Liver (tissue), 9 donors: ENCODE measurements around the gene CD68. TPM values are rescaled to one million over a fixed set of nuclear protein-coding genes. Genes with fewer than 3 reads are reported as not detected.

Source experiments
- DNase-seq: peaks from one replicate; pipeline ENCODE4 v3.0.0-alpha.2; 2017; ENCODE audit warnings: low spot score
- H3K27ac ChIP-seq, 2 donors: one replicate each; pipeline ENCODE4 v1.7.0; 2013; ENCODE audit warnings: inconsistent platforms in 2 of 2, low read length in 2 of 2, control low read depth in 1 of 2, low read depth in 1 of 2, mild to moderate bottlenecking in 1 of 2
- H3K27me3 ChIP-seq, 4 donors: one replicate each; pipeline versions ENCODE4 v1.6.1 to v1.7.0; 2013; ENCODE audit warnings: low read length in 3 of 4, inconsistent platforms in 1 of 4, mild to moderate bottlenecking in 1 of 4, moderate library complexity in 1 of 4; ENCODE audit not compliant: control insufficient read depth in 4 of 4, insufficient read depth in 4 of 4
- H3K36me3 ChIP-seq, 4 donors: one replicate each; pipeline versions ENCODE4 v1.6.1 to v1.7.0; 2013; ENCODE audit warnings: low read length in 3 of 4, mild to moderate bottlenecking in 3 of 4, low read depth in 1 of 4, moderate library complexity in 1 of 4; ENCODE audit not compliant: control insufficient read depth in 4 of 4, insufficient read depth in 3 of 4
- H3K4me1 ChIP-seq, 4 donors: one replicate each; pipeline versions ENCODE4 v1.6.1 to v1.7.0; 2013; ENCODE audit warnings: low read length in 3 of 4, mild to moderate bottlenecking in 3 of 4, moderate library complexity in 1 of 4; ENCODE audit not compliant: control insufficient read depth in 4 of 4, insufficient read depth in 4 of 4
- H3K4me3 ChIP-seq, 3 donors: one replicate each; pipeline versions ENCODE4 v1.6.1 to v1.7.0; 2013; ENCODE audit warnings: low read length in 3 of 3, control low read depth in 1 of 3, low read depth in 1 of 3, mild to moderate bottlenecking in 1 of 3
- H3K9ac ChIP-seq, 2 donors: one replicate each; pipeline ENCODE4 v1.7.0; 2013; ENCODE audit warnings: low read length in 2 of 2, mild to moderate bottlenecking in 2 of 2, moderate library complexity in 2 of 2, control low read depth in 1 of 2, low read depth in 1 of 2
- H3K9me3 ChIP-seq, 4 donors: one replicate each; pipeline versions ENCODE4 v1.6.1 to v1.7.0; 2013; ENCODE audit warnings: low read length in 3 of 4; ENCODE audit not compliant: control insufficient read depth in 4 of 4
- EGR1 ChIP-seq, 2 donors: IDR thresholded peaks; 2 replicates each; pipeline ENCODE4 v1.6.1; 2016 to 2018; ENCODE audit warnings: antibody characterized with exemption in 2 of 2, low read depth in 2 of 2
- FOXA1 ChIP-seq: IDR thresholded peaks from 2 replicates; pipeline ENCODE4 v1.6.1; 2016; ENCODE audit warnings: antibody characterized with exemption
- FOXA2 ChIP-seq: IDR thresholded peaks from 2 replicates; pipeline ENCODE4 v1.6.1; 2016; ENCODE audit warnings: antibody characterized with exemption
- GABPA ChIP-seq, 2 donors: IDR thresholded peaks in 1 of 2; conservative IDR thresholded peaks in 1 of 2; 2 replicates each; pipeline ENCODE4 v1.6.1; 2016; ENCODE audit warnings: antibody characterized with exemption in 2 of 2, mild to moderate bottlenecking in 1 of 2, moderate library complexity in 1 of 2
- HNF4A ChIP-seq, 2 donors: conservative IDR thresholded peaks; 2 replicates each; pipeline ENCODE4 v1.6.1; 2016; ENCODE audit warnings: antibody characterized with exemption in 2 of 2, mild to moderate bottlenecking in 2 of 2
- HNF4G ChIP-seq: IDR thresholded peaks from 2 replicates; pipeline ENCODE4 v1.6.1; 2016; ENCODE audit warnings: antibody characterized with exemption
- JUND ChIP-seq, 2 donors: IDR thresholded peaks; 2 replicates each; pipeline ENCODE4 v1.6.1; 2016; ENCODE audit warnings: antibody characterized with exemption in 2 of 2
- NR2F2 ChIP-seq: IDR thresholded peaks from 2 replicates; pipeline ENCODE4 v1.6.1; 2016; ENCODE audit warnings: antibody characterized with exemption
- RAD21 ChIP-seq, 2 donors: IDR thresholded peaks; 2 replicates each; pipeline ENCODE4 v1.6.1; 2016; ENCODE audit warnings: antibody characterized with exemption in 2 of 2, mild to moderate bottlenecking in 2 of 2
- RXRA ChIP-seq, 2 donors: IDR thresholded peaks; 2 replicates each; pipeline ENCODE4 v1.6.1; 2017 to 2018; ENCODE audit warnings: antibody characterized with exemption in 2 of 2, mild to moderate bottlenecking in 1 of 2
- SP1 ChIP-seq: IDR thresholded peaks from 2 replicates; pipeline ENCODE4 v1.6.1; 2018; ENCODE audit warnings: antibody characterized with exemption, mild to moderate bottlenecking
- TAF1 ChIP-seq: conservative IDR thresholded peaks from 2 replicates; pipeline ENCODE4 v1.6.1; 2016; ENCODE audit warnings: antibody characterized with exemption, mild to moderate bottlenecking
- YY1 ChIP-seq: IDR thresholded peaks from 2 replicates; pipeline ENCODE4 v1.6.1; 2016; ENCODE audit warnings: antibody characterized with exemption, mild to moderate bottlenecking
- WGBS: extraction: QIAGEN DNeasy Blood & Tissue Kit; methylation state at CpG from one replicate; pipeline ENCODE4 v1.1.7; 2013; 5-methylcytosine and 5-hydroxymethylcytosine counted together
- polyA plus RNA-seq, 2 donors: library from polyadenylated mRNA; stranded (reverse) in 1 of 2; unstranded in 1 of 2; fragments of 200-250 nt in 1 of 2; fragments of >200 nt in 1 of 2; fragmentation: Nextera tagmentation in 1 of 2; extraction: Ambion mirVana in 1 of 2; gene quantifications; one replicate each; pipeline versions ENCODE4 v1.2.1 to v1.2.3, GENCODE V29; 2013 to 2015
- total RNA-seq, 2 donors: library from RNA; depleted of rRNA; stranded (reverse); fragments of >200 nt; gene quantifications; one replicate each; pipeline ENCODE4 v1.2.3, GENCODE V29; 2014
- TF ChIP-seq, protein P1 (sequence below): IDR thresholded peaks from 2 replicates; pipeline ENCODE4 v1.6.1; 2016; ENCODE audit warnings: antibody characterized with exemption, mild to moderate bottlenecking
- TF ChIP-seq, protein P2 (sequence below): IDR thresholded peaks from 2 replicates; pipeline ENCODE4 v1.6.1; 2016; ENCODE audit warnings: antibody characterized with exemption
- TF ChIP-seq, protein P3 (sequence below): IDR thresholded peaks from 2 replicates; pipeline ENCODE4 v1.6.1; 2016; ENCODE audit warnings: antibody characterized with exemption
- TF ChIP-seq, protein P4 (sequence below): fragments of 150-350 bp; IDR thresholded peaks from 2 replicates; pipeline ENCODE4 v1.5.1; 2017; ENCODE audit warnings: improper control_type of control experiment, low read depth, low read length; ENCODE audit not compliant: missing input control
- donor health status: healthy.
- donor health status: healthy.
- donor health status: healthy.
- donor health status: healthy.
- donor health status: healthy.

The CD68 gene
- total and polyA plus RNA-seq, 4 donors = 14.2 to 88.6 (median 33.1) TPM

DNA sequence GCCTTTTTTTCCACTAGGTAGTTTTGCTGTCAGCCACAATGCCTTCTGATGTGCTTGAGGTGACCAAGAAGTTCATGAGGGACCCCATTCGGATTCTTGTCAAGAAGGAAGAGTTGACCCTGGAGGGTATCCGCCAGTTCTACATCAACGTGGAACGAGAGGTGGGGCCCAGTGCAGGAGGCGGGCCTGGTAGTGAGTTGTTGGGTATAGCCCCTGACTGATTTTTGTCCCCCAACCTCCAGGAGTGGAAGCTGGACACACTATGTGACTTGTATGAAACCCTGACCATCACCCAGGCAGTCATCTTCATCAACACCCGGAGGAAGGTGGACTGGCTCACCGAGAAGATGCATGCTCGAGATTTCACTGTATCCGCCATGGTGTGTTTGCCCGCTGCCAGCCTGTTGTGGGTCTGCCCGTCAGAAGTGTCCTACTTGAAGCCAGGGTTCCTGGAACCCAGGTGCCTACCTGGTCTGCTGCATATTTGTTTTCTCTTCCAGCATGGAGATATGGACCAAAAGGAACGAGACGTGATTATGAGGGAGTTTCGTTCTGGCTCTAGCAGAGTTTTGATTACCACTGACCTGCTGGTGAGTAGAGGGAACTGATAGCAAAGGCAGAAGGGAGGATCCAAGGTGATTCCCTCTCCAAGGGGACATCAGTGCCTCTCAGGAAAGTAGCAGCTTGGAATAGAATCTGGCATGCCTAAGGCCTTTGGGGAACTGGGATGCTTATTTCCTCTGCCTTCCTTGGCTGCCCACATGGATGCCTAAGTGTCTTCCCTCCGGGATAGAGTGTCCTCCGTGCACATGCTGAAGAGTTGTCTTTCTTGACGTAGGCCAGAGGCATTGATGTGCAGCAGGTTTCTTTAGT is 1.9 kb upstream of the CD68 start:
- no peak for DNase-seq
- TF ChIP-seq, protein P1, sequence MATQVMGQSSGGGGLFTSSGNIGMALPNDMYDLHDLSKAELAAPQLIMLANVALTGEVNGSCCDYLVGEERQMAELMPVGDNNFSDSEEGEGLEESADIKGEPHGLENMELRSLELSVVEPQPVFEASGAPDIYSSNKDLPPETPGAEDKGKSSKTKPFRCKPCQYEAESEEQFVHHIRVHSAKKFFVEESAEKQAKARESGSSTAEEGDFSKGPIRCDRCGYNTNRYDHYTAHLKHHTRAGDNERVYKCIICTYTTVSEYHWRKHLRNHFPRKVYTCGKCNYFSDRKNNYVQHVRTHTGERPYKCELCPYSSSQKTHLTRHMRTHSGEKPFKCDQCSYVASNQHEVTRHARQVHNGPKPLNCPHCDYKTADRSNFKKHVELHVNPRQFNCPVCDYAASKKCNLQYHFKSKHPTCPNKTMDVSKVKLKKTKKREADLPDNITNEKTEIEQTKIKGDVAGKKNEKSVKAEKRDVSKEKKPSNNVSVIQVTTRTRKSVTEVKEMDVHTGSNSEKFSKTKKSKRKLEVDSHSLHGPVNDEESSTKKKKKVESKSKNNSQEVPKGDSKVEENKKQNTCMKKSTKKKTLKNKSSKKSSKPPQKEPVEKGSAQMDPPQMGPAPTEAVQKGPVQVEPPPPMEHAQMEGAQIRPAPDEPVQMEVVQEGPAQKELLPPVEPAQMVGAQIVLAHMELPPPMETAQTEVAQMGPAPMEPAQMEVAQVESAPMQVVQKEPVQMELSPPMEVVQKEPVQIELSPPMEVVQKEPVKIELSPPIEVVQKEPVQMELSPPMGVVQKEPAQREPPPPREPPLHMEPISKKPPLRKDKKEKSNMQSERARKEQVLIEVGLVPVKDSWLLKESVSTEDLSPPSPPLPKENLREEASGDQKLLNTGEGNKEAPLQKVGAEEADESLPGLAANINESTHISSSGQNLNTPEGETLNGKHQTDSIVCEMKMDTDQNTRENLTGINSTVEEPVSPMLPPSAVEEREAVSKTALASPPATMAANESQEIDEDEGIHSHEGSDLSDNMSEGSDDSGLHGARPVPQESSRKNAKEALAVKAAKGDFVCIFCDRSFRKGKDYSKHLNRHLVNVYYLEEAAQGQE = no peak
- no peak for TF ChIP-seq HNF4G
- TF ChIP-seq RAD21 (IDR thresholded peaks at IDR 0.05) = no peak
- TF ChIP-seq JUND (IDR thresholded peaks at IDR 0.05) = no peak
- no peak for TF ChIP-seq SP1
- no peak for TF ChIP-seq NR2F2
- TF ChIP-seq, protein P2, sequence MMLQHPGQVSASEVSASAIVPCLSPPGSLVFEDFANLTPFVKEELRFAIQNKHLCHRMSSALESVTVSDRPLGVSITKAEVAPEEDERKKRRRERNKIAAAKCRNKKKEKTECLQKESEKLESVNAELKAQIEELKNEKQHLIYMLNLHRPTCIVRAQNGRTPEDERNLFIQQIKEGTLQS = no peak
- TF ChIP-seq FOXA1 = no peak
- no peak for TF ChIP-seq TAF1
- TF ChIP-seq, protein P3, sequence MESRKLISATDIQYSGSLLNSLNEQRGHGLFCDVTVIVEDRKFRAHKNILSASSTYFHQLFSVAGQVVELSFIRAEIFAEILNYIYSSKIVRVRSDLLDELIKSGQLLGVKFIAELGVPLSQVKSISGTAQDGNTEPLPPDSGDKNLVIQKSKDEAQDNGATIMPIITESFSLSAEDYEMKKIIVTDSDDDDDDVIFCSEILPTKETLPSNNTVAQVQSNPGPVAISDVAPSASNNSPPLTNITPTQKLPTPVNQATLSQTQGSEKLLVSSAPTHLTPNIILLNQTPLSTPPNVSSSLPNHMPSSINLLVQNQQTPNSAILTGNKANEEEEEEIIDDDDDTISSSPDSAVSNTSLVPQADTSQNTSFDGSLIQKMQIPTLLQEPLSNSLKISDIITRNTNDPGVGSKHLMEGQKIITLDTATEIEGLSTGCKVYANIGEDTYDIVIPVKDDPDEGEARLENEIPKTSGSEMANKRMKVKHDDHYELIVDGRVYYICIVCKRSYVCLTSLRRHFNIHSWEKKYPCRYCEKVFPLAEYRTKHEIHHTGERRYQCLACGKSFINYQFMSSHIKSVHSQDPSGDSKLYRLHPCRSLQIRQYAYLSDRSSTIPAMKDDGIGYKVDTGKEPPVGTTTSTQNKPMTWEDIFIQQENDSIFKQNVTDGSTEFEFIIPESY = no peak
- TF ChIP-seq EGR1 (IDR thresholded peaks at IDR 0.05; ENCODE audit: low read depth in 2 of 2) = no peak
- WGBS = 84% methylated on average over 17 of the region's 17 CpGs
- Histone ChIP-seq H3K36me3 (peaks cover 20 to 42% (median 41%) of the 10 kb centered on the region in 4 donors), H3K9me3 (no peaks in the 10 kb centered on the region), H3K27me3 (no peaks in the 10 kb centered on the region), H3K27ac (peak overlapping the region in 1 of 2 donors; percentile 7), H3K4me3 (no peak overlapping the region), H3K9ac (no peak overlapping the region), H3K4me1 (peaks cover 12 to 72% (median 56%) of the 10 kb centered on the region in 4 donors)

DNA sequence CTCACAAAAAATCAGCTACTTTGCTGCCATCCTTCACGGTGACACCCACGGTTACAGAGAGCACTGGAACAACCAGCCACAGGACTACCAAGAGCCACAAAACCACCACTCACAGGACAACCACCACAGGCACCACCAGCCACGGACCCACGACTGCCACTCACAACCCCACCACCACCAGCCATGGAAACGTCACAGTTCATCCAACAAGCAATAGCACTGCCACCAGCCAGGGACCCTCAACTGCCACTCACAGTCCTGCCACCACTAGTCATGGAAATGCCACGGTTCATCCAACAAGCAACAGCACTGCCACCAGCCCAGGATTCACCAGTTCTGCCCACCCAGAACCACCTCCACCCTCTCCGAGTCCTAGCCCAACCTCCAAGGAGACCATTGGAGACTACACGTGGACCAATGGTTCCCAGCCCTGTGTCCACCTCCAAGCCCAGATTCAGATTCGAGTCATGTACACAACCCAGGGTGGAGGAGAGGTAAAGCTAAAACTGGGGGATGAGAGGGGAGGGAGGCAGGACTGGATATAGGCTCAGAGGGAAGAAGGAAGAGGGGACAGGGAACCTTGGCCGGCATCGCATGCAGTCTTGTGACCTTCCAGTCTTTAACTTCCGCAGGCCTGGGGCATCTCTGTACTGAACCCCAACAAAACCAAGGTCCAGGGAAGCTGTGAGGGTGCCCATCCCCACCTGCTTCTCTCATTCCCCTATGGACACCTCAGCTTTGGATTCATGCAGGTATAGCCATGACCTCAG is 581 bp downstream of the CD68 start:
- WGBS = 72% methylated on average over 12 of the region's 12 CpGs
- Histone ChIP-seq H3K9me3 (no peaks in the 10 kb centered on the region), H3K27me3 (no peaks in the 10 kb centered on the region), H3K9ac (peak overlapping the region; percentile 20 to 21), H3K36me3 (peaks cover 20 to 32% (median 31%) of the 10 kb centered on the region in 4 donors), H3K27ac (peak overlapping the region; percentile 82 to 96), H3K4me3 (peak overlapping the region; percentile 25 to 43 (median 36)), H3K4me1 (peaks cover 21 to 74% (median 52%) of the 10 kb centered on the region in 4 donors)
- no peak for DNase-seq
- TF ChIP-seq TAF1 (no peak), YY1 (no peak), SP1 (no peak), GABPA (IDR thresholded peaks at IDR 0.05 in 1 of 2, conservative IDR thresholded peaks at IDR 0.05 in 1 of 2) (no peak), NR2F2 (no peak), FOXA2 (no peak), FOXA1 (no peak), RXRA (IDR thresholded peaks at IDR 0.05) (no peak), HNF4A (conservative IDR thresholded peaks at IDR 0.05) (no peak), HNF4G (no peak), EGR1 (IDR thresholded peaks at IDR 0.05; ENCODE audit: low read depth in 2 of 2) (no peak)
- TF ChIP-seq, protein P3 = no peak
- TF ChIP-seq, protein P2 = no peak
- TF ChIP-seq, protein P4, sequence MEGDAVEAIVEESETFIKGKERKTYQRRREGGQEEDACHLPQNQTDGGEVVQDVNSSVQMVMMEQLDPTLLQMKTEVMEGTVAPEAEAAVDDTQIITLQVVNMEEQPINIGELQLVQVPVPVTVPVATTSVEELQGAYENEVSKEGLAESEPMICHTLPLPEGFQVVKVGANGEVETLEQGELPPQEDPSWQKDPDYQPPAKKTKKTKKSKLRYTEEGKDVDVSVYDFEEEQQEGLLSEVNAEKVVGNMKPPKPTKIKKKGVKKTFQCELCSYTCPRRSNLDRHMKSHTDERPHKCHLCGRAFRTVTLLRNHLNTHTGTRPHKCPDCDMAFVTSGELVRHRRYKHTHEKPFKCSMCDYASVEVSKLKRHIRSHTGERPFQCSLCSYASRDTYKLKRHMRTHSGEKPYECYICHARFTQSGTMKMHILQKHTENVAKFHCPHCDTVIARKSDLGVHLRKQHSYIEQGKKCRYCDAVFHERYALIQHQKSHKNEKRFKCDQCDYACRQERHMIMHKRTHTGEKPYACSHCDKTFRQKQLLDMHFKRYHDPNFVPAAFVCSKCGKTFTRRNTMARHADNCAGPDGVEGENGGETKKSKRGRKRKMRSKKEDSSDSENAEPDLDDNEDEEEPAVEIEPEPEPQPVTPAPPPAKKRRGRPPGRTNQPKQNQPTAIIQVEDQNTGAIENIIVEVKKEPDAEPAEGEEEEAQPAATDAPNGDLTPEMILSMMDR = no peak
